DND-41 (cell line): ENCODE data around the gene MRPL47.

Experiments used
- ATAC-seq: fragments of 200-7000 bp; cut with Tn5 transposase; 3 replicates; pipeline ENCODE4 v1.9.1; 2021; ENCODE audit warnings: low read depth; ENCODE audit not compliant: insufficient read depth
- DNase-seq: peaks from one replicate; pipeline ENCODE4 v3.0.0-alpha.2; 2020
- H2AFZ ChIP-seq: 2 replicates; pipeline ENCODE4 v1.6.0; 2012; ENCODE audit warnings: low read depth, low read length
- H3K27ac ChIP-seq: 2 replicates; pipeline ENCODE4 v1.5.1; 2012; ENCODE audit warnings: low read length, inconsistent platforms
- H3K27me3 ChIP-seq: fragments of 200-600 bp; sonication (generic); 2 replicates; pipeline ENCODE4 v1.6.0; 2012; ENCODE audit warnings: low read length, mild to moderate bottlenecking, inconsistent platforms; ENCODE audit not compliant: insufficient read depth, poor library complexity
- H3K36me3 ChIP-seq: 2 replicates; pipeline ENCODE4 v1.5.1; 2012; ENCODE audit warnings: low read length, inconsistent platforms; ENCODE audit not compliant: insufficient read depth
- H3K4me1 ChIP-seq: 2 replicates; pipeline ENCODE4 v1.5.1; 2012; ENCODE audit warnings: mild to moderate bottlenecking, low read length; ENCODE audit not compliant: insufficient read depth
- H3K4me2 ChIP-seq: 2 replicates; pipeline ENCODE4 v1.6.0; 2012; ENCODE audit warnings: mild to moderate bottlenecking, moderate library complexity, low read length, inconsistent platforms; ENCODE audit not compliant: insufficient read depth
- H3K4me3 ChIP-seq, 2 experiments: fragments of 200-600 bp in 1 of 2; shearing (Covaris generic) in 1 of 2; 2 replicates each; pipeline ENCODE4 v1.5.1; 2012 to 2016; ENCODE audit warnings: inconsistent platforms in 2 of 2, low read length in 2 of 2, mild to moderate bottlenecking in 2 of 2, low read depth in 1 of 2, moderate library complexity in 1 of 2
- H3K79me2 ChIP-seq: 2 replicates; pipeline ENCODE4 v1.6.0; 2012; ENCODE audit warnings: low read length, inconsistent platforms; ENCODE audit not compliant: insufficient read depth
- H3K9ac ChIP-seq: 2 replicates; pipeline ENCODE4 v1.6.0; 2012; ENCODE audit warnings: low read depth, mild to moderate bottlenecking, inconsistent platforms, low read length, moderate library complexity
- H3K9me3 ChIP-seq: 2 replicates; pipeline ENCODE4 v1.5.1; 2012; ENCODE audit warnings: low read length, moderate library complexity, mild to moderate bottlenecking, inconsistent platforms; ENCODE audit not compliant: insufficient read depth, severe bottlenecking
- H4K20me1 ChIP-seq: 2 replicates; pipeline ENCODE4 v1.6.0; 2012; ENCODE audit warnings: low read length; ENCODE audit not compliant: insufficient read depth
- CTCF ChIP-seq: IDR thresholded peaks from 2 replicates; pipeline ENCODE4 v1.5.1; 2012; ENCODE audit warnings: borderline replicate concordance, low read length, moderate library complexity, mild to moderate bottlenecking; ENCODE audit not compliant: poor library complexity, severe bottlenecking; ENCODE audit errors: extremely low read depth
- EZH2 ChIP-seq: IDR thresholded peaks from 3 replicates; pipeline ENCODE4 v1.6.1; 2012; ENCODE audit warnings: borderline replicate concordance, low read depth, mild to moderate bottlenecking, moderate library complexity, low read length, inconsistent platforms; ENCODE audit not compliant: severe bottlenecking

Gene MRPL47

GRCh38 chr3:179640469-179640868 lies 36.0 kb upstream of the MRPL47 start:
- no peak for TF ChIP-seq CTCF
- TF ChIP-seq EZH2, result no peak
- H3K36me3 ChIP-seq, result no peaks in the 10 kb centered on the region
- H3K4me2 ChIP-seq, result no peak overlapping the region
- H3K79me2 ChIP-seq, result no peaks in the 10 kb centered on the region
- H3K9me3 ChIP-seq, result no peaks in the 10 kb centered on the region
- no peak overlapping the region for H3K4me3 ChIP-seq
- no peaks in the 10 kb centered on the region for H4K20me1 ChIP-seq
- no peak overlapping the region for H3K9ac ChIP-seq
- DNase-seq (no peak), ATAC-seq (no peak)
- no peak overlapping the region for H2AFZ ChIP-seq
- no peaks in the 10 kb centered on the region for H3K4me1 ChIP-seq
- H3K27me3 ChIP-seq, result no peaks in the 10 kb centered on the region
- H3K27ac ChIP-seq, result no peak overlapping the region

- DNase-seq (no peak), ATAC-seq (no peak)
- Histone ChIP-seq H2AFZ (no peak overlapping the region), H3K4me1 (no peaks in the 10 kb centered on the region), H3K27me3 (no peaks in the 10 kb centered on the region), H3K27ac (no peak overlapping the region), H3K9me3 (no peaks in the 10 kb centered on the region), H4K20me1 (no peaks in the 10 kb centered on the region), H3K36me3 (peaks cover 1% of the 10 kb centered on the region; the same call in 1 of the 2 replicates), H3K79me2 (no peaks in the 10 kb centered on the region), H3K9ac (no peak overlapping the region), H3K4me2 (no peak overlapping the region), H3K4me3 (no peak overlapping the region)
- no peak for TF ChIP-seq EZH2
- no peak for TF ChIP-seq CTCF
Measured at GRCh38 chr3:179630753-179631451, 26.5 kb upstream of the MRPL47 start.

- Histone ChIP-seq H3K9ac (no peak overlapping the region), H2AFZ (no peak overlapping the region), H3K4me2 (no peak overlapping the region), H3K36me3 (peaks cover 41% of the 10 kb centered on the region), H3K79me2 (no peaks in the 10 kb centered on the region), H4K20me1 (no peaks in the 10 kb centered on the region), H3K9me3 (no peaks in the 10 kb centered on the region), H3K27ac (no peak overlapping the region), H3K4me1 (no peaks in the 10 kb centered on the region), H3K4me3 (no peak overlapping the region), H3K27me3 (no peaks in the 10 kb centered on the region)
- DNase-seq (no peak), ATAC-seq (no peak)
- TF ChIP-seq EZH2 (no peak), CTCF (no peak)
Measured at GRCh38 chr3:179624451-179624850, 20.0 kb upstream of the MRPL47 start.

GRCh38 chr3:179622023-179622422 lies 17.6 kb upstream of the MRPL47 start:
- ATAC-seq (no peak), DNase-seq (no peak)
- H3K79me2 ChIP-seq, result no peaks in the 10 kb centered on the region
- H3K4me2 ChIP-seq, result no peak overlapping the region
- no peaks in the 10 kb centered on the region for H4K20me1 ChIP-seq
- H3K27ac ChIP-seq, result no peak overlapping the region
- H3K4me1 ChIP-seq, result no peaks in the 10 kb centered on the region
- H3K36me3 ChIP-seq, result peaks cover 56% of the 10 kb centered on the region
- H2AFZ ChIP-seq, result no peak overlapping the region
- TF ChIP-seq EZH2 (no peak), CTCF (no peak)
- no peak overlapping the region for H3K4me3 ChIP-seq
- H3K9ac ChIP-seq, result no peak overlapping the region
- H3K27me3 ChIP-seq, result no peaks in the 10 kb centered on the region
- no peaks in the 10 kb centered on the region for H3K9me3 ChIP-seq
